ENCODE data around the gene MOB4. TPM values are rescaled to one million over a fixed set of nuclear protein-coding genes. Genes with fewer than 3 reads are reported as not detected.
"Not testable (repeated sequence)": the region's sequence is repeated elsewhere in the genome, so short reads cannot be mapped to it uniquely, and the experiment has no call there.

Gene MOB4
- polyA plus RNA-seq, 3 donors: 14.8 to 32.4 (median 30.4) TPM

DNA sequence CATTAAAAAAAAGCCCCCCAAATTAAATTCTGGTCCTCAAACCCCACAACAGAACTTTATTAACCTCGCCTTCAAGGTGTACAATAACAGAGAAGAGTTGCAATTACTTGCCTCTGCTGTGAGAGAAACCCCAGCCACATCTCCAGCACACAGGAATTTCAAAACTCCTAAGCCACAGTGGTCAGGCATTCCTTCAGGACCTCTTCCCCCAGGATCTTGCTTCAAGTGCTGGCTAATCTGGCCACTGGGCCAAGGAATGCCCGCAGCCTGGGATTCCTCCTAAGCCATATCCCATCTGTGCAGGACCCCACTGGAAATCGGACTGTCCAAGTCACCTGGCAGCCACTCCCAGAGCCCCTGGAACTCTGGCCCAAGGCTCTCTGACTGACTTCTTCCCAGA lies 64.3 kb downstream of the MOB4 start:
- H3K9me3 Mint-ChIP-seq; H3K4me1 ChIP-seq (ENCODE audit: control insufficient read depth in 1 of 2, insufficient read depth in 2 of 2, low read length in 2 of 2); H3K27me3 ChIP-seq (ENCODE audit: control insufficient read depth in 2 of 2, insufficient read depth in 2 of 2, low read length in 2 of 2); intact Hi-C loops (cut with micrococcal nuclease); H3K4me3 Mint-ChIP-seq; H3K27ac Mint-ChIP-seq; H3K36me3 ChIP-seq (replicated peaks in 1 of 2; ENCODE audit: control insufficient read depth in 1 of 2, insufficient read depth in 2 of 2, low read length in 2 of 2); H3K27me3 Mint-ChIP-seq (ENCODE audit: low read depth in 3 of 3); H3K9ac ChIP-seq (ENCODE audit: insufficient read depth, low read length, poor library complexity, severe bottlenecking); H3K27ac ChIP-seq (ENCODE audit: low read depth in 1 of 2, low read length in 2 of 2); DNase-seq; H4K20me1 ChIP-seq (ENCODE audit: insufficient read depth, low read length); H3K4me3 ChIP-seq (replicated peaks in 1 of 3; ENCODE audit: low read depth in 2 of 3, low read length in 3 of 3); H3K4me2 ChIP-seq (replicated peaks; ENCODE audit: extremely low read depth, low read length, poor library complexity, severe bottlenecking); H3K36me3 Mint-ChIP-seq; H3K4me1 Mint-ChIP-seq; H3K79me2 ChIP-seq (ENCODE audit: insufficient read depth, low read length); H2AFZ ChIP-seq (ENCODE audit: insufficient read depth, low read depth, low read length, poor library complexity, severe bottlenecking); H3K9me3 ChIP-seq (replicated peaks in 1 of 2; ENCODE audit: control insufficient read depth in 1 of 2, insufficient read depth in 1 of 2, low read length in 2 of 2): not testable (repeated sequence)
- 100% methylated on average over 3 of the region's 3 CpGs for WGBS (ENCODE audit: insufficient coverage)

DNA sequence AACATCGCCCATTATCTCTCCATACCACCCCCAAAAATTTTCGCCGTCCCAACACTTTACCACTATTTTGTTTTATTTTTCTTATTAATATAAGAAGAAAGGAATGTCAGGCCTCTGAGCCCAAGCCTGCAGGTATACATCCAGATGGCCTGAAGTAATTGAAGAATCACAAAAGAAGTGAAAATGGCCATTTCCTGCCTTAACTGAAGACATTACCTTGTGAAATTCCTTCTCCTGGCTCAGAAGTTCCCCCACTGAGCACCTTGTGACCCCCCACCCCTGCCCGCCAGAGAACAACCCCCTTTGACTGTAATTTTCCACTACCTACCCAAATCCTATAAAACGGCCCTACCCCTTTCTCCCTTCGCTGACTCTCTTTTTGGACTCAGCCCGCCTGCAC lies 71.4 kb downstream of the MOB4 start:
- H3K9me3 ChIP-seq (replicated peaks in 1 of 2; ENCODE audit: control insufficient read depth in 1 of 2, insufficient read depth in 1 of 2, low read length in 2 of 2); H3K27ac ChIP-seq (ENCODE audit: low read depth in 1 of 2, low read length in 2 of 2); DNase-seq; H2AFZ ChIP-seq (ENCODE audit: insufficient read depth, low read depth, low read length, poor library complexity, severe bottlenecking); H3K36me3 ChIP-seq (replicated peaks in 1 of 2; ENCODE audit: control insufficient read depth in 1 of 2, insufficient read depth in 2 of 2, low read length in 2 of 2); H3K36me3 Mint-ChIP-seq; H3K4me2 ChIP-seq (replicated peaks; ENCODE audit: extremely low read depth, low read length, poor library complexity, severe bottlenecking); H3K27me3 ChIP-seq (ENCODE audit: control insufficient read depth in 2 of 2, insufficient read depth in 2 of 2, low read length in 2 of 2); H3K9ac ChIP-seq (ENCODE audit: insufficient read depth, low read length, poor library complexity, severe bottlenecking); H3K79me2 ChIP-seq (ENCODE audit: insufficient read depth, low read length); H4K20me1 ChIP-seq (ENCODE audit: insufficient read depth, low read length); H3K4me3 Mint-ChIP-seq; H3K27ac Mint-ChIP-seq; intact Hi-C loops (cut with micrococcal nuclease); H3K27me3 Mint-ChIP-seq (ENCODE audit: low read depth in 3 of 3); H3K4me1 ChIP-seq (ENCODE audit: control insufficient read depth in 1 of 2, insufficient read depth in 2 of 2, low read length in 2 of 2); H3K4me3 ChIP-seq (replicated peaks in 1 of 3; ENCODE audit: low read depth in 2 of 3, low read length in 3 of 3); H3K4me1 Mint-ChIP-seq: not testable (repeated sequence)
- 94% methylated on average over 4 of the region's 7 CpGs for WGBS (ENCODE audit: insufficient coverage)
- H3K9me3 Mint-ChIP-seq: peaks cover 2 to 15% (median 6%) of the 10 kb centered on the region in 7 donors

DNA sequence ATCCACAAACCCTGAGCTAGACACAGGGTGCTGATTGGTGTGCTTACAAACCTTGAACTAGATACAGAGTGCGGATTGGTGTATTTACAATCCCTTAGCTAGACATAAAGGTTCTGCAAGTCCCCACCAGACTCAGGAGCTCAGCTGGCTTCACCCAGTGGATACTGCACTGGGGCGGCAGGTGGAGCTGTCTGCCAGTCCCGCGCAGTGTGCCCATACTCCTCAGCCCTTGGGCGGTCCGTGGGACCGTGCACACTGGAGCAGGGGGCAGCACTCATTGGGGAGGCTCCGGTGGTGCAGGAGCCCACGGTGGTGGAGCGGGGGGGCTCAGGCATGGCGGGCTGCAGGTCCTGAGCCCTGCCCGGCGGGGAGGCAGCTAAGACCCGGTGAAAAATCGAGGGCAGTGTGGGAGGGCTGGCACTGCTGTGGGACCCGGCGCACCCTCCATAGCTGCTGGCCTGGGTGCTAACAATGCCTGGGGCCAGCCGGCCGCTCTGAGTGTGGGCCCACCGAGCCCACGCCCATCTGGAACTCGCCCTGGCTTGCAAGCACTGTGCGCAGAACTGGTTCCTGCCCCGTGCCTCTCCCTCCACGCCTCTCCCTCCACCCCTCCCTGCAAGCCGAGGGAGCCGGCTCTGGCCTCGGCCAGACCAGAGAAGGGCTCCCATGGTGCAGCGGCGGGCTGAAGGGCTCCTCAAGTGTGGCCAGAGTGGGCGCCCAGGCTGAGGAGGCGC lies 75.6 kb downstream of the MOB4 start:
- Histone ChIP-seq H3K27me3 (ENCODE audit: control insufficient read depth in 2 of 2, insufficient read depth in 2 of 2, low read length in 2 of 2) (no peaks in the 10 kb centered on the region), H2AFZ (ENCODE audit: insufficient read depth, low read depth, low read length, poor library complexity, severe bottlenecking) (no peak overlapping the region), H3K36me3 (replicated peaks in 1 of 2; ENCODE audit: control insufficient read depth in 1 of 2, insufficient read depth in 2 of 2, low read length in 2 of 2) (no peaks in the 10 kb centered on the region), H3K4me2 (replicated peaks; ENCODE audit: extremely low read depth, low read length, poor library complexity, severe bottlenecking) (no peak overlapping the region), H3K9me3 (replicated peaks in 1 of 2; ENCODE audit: control insufficient read depth in 1 of 2, insufficient read depth in 1 of 2, low read length in 2 of 2) (peaks cover 0 to 4% of the 10 kb centered on the region in 2 donors), H3K4me1 (ENCODE audit: control insufficient read depth in 1 of 2, insufficient read depth in 2 of 2, low read length in 2 of 2) (no peaks in the 10 kb centered on the region), H3K79me2 (ENCODE audit: insufficient read depth, low read length) (no peaks in the 10 kb centered on the region), H3K27ac (ENCODE audit: low read depth in 1 of 2, low read length in 2 of 2) (no peak overlapping the region), H3K4me3 (replicated peaks in 1 of 3; ENCODE audit: low read depth in 2 of 3, low read length in 3 of 3) (no peak overlapping the region), H3K9ac (ENCODE audit: insufficient read depth, low read length, poor library complexity, severe bottlenecking) (no peak overlapping the region), H4K20me1 (ENCODE audit: insufficient read depth, low read length) (no peaks in the 10 kb centered on the region)
- no peak for TF ChIP-seq CTCF (IDR thresholded peaks at IDR 0.05)
- no peak for DNase-seq
- peaks cover 0 to 1% (median 0%) of the 10 kb centered on the region in 3 donors for H3K27me3 Mint-ChIP-seq (ENCODE audit: low read depth in 3 of 3)
- H3K36me3 Mint-ChIP-seq: no peaks in the 10 kb centered on the region
- intact Hi-C loops (cut with micrococcal nuclease): no loop called here
- H3K4me3 Mint-ChIP-seq: no peak overlapping the region
- no peaks in the 10 kb centered on the region for H3K4me1 Mint-ChIP-seq
- 98% methylated on average over 26 of the region's 32 CpGs for WGBS (ENCODE audit: insufficient coverage)
- peaks cover 0 to 11% (median 6%) of the 10 kb centered on the region in 7 donors for H3K9me3 Mint-ChIP-seq
- H3K27ac Mint-ChIP-seq: no peak overlapping the region
